WTC11 (cell line): ENCODE results near the gene MUC6. TPM values are rescaled to one million over a fixed set of nuclear protein-coding genes. Genes with fewer than 3 reads are reported as not detected.

Source experiments
- ATAC-seq: fragments of 200-7000 bp; cut with Tn5 transposase; 2 replicates; pipeline ENCODE4 v1.10.0; 2021; ENCODE audit warnings: mild to moderate bottlenecking, moderate library complexity
- CTCF ChIA-PET: fragments of 300-600 bp; sonication (Branson Sonifier 250); formaldehyde crosslinking; loops from one replicate; lab custom pipeline; 2021; ENCODE audit warnings: antibody characterized with exemption; lab: Charles Lee
- POLR2A ChIA-PET: fragments of 350-600 bp; sonication (Branson Sonifier 250); formaldehyde crosslinking; loops from one replicate; lab custom pipeline; 2021; ENCODE audit warnings: antibody characterized with exemption; lab: Charles Lee
- DNase-seq: peaks from one replicate; pipeline ENCODE4 v3.0.0; 2021; ENCODE audit warnings: low spot score
- H3K27ac Mint-ChIP-seq: 2 replicates; pipeline ENCODE4 v1.8.0; 2021; ENCODE audit warnings: mixed read lengths
- H3K27me3 Mint-ChIP-seq: 2 replicates; pipeline ENCODE4 v1.8.0; 2021; ENCODE audit warnings: low read depth, mild to moderate bottlenecking, moderate library complexity, mixed read lengths
- H3K36me3 Mint-ChIP-seq: 2 replicates; pipeline ENCODE4 v1.8.0; 2021; ENCODE audit warnings: mixed read lengths
- H3K4me1 Mint-ChIP-seq: 2 replicates; pipeline ENCODE4 v1.8.0; 2022; ENCODE audit warnings: mixed read lengths
- H3K4me3 Mint-ChIP-seq: 2 replicates; pipeline ENCODE4 v1.8.0; 2021; ENCODE audit warnings: mild to moderate bottlenecking, moderate library complexity, mixed read lengths
- H3K9me3 Mint-ChIP-seq: 2 replicates; pipeline ENCODE4 v1.8.0; 2021; ENCODE audit warnings: mixed read lengths
- ATF3 ChIP-seq: sonication (generic); formaldehyde crosslinking; conservative IDR thresholded peaks from 2 replicates; pipeline ENCODE4 v1.8.1; 2022; ENCODE audit warnings: mild to moderate bottlenecking, missing genetic modification reagents
- ATF6 ChIP-seq: sonication (generic); formaldehyde crosslinking; IDR thresholded peaks from 2 replicates; pipeline ENCODE4 v1.8.1; 2023; ENCODE audit warnings: mild to moderate bottlenecking, missing genetic modification reagents
- CDX4 ChIP-seq: fragments of 250-450 bp; sonication (Bioruptor Pico); IDR thresholded peaks from 2 replicates; pipeline ENCODE4 v1.9.0; 2021; ENCODE audit warnings: moderate library complexity, mild to moderate bottlenecking, inconsistent platforms, borderline replicate concordance
- JUN ChIP-seq: sonication (generic); formaldehyde crosslinking; IDR thresholded peaks from 2 replicates; pipeline ENCODE4 v1.8.0; 2023; ENCODE audit warnings: mild to moderate bottlenecking, missing genetic modification reagents
- MLX ChIP-seq: sonication (generic); formaldehyde crosslinking; IDR thresholded peaks from 2 replicates; pipeline ENCODE4 v1.8.1; 2023; ENCODE audit warnings: mild to moderate bottlenecking, missing genetic modification reagents, moderate library complexity
- MXD4 ChIP-seq: fragments of 250-450 bp; sonication (Bioruptor Pico); IDR thresholded peaks from 2 replicates; pipeline ENCODE4 v1.8.0; 2021; ENCODE audit warnings: mild to moderate bottlenecking, moderate library complexity, borderline replicate concordance
- NR1H2 ChIP-seq: sonication (generic); formaldehyde crosslinking; IDR thresholded peaks from 2 replicates; pipeline ENCODE4 v1.9.0; 2021; ENCODE audit warnings: mild to moderate bottlenecking, moderate library complexity, missing genetic modification reagents
- NR2C2 ChIP-seq: sonication (generic); formaldehyde crosslinking; IDR thresholded peaks from 2 replicates; pipeline ENCODE4 v1.8.0; 2022; ENCODE audit warnings: mild to moderate bottlenecking, missing genetic modification reagents
- NR3C1 ChIP-seq: sonication (generic); formaldehyde crosslinking; conservative IDR thresholded peaks from 2 replicates; pipeline ENCODE4 v1.8.1; 2023; ENCODE audit warnings: low read depth, mild to moderate bottlenecking, missing genetic modification reagents
- OVOL2 ChIP-seq: fragments of 250-450 bp; sonication (Bioruptor Pico); IDR thresholded peaks from 2 replicates; pipeline ENCODE4 v1.9.0; 2021; ENCODE audit warnings: mild to moderate bottlenecking, borderline replicate concordance
- PRDM15 ChIP-seq: sonication (generic); formaldehyde crosslinking; IDR thresholded peaks from 2 replicates; pipeline ENCODE4 v1.8.0; 2022; ENCODE audit warnings: missing genetic modification reagents
- RORB ChIP-seq: fragments of 250-450 bp; sonication (Bioruptor Pico); IDR thresholded peaks from 2 replicates; pipeline ENCODE4 v1.9.0; 2021; ENCODE audit warnings: mild to moderate bottlenecking
- STAT6 ChIP-seq: sonication (generic); formaldehyde crosslinking; conservative IDR thresholded peaks from 2 replicates; pipeline ENCODE4 v1.8.1; 2023; ENCODE audit warnings: mild to moderate bottlenecking, low read depth, missing genetic modification reagents, moderate library complexity
- TEAD1 ChIP-seq: sonication (generic); formaldehyde crosslinking; IDR thresholded peaks from 2 replicates; pipeline ENCODE4 v1.8.0; 2022; ENCODE audit warnings: mild to moderate bottlenecking, missing genetic modification reagents
- ZMAT4 ChIP-seq: fragments of 250-450 bp; sonication (Bioruptor Pico); IDR thresholded peaks from 2 replicates; pipeline ENCODE4 v1.9.0; 2021; ENCODE audit warnings: mild to moderate bottlenecking
- ZNF121 ChIP-seq: sonication (generic); formaldehyde crosslinking; IDR thresholded peaks from 2 replicates; pipeline ENCODE4 v1.8.0; 2023; ENCODE audit warnings: missing genetic modification reagents
- ZNF138 ChIP-seq: sonication (generic); formaldehyde crosslinking; conservative IDR thresholded peaks from 2 replicates; pipeline ENCODE4 v1.8.1; 2022; ENCODE audit warnings: mild to moderate bottlenecking, moderate library complexity, missing genetic modification reagents
- ZNF281 ChIP-seq: sonication (generic); formaldehyde crosslinking; IDR thresholded peaks from 2 replicates; pipeline ENCODE4 v1.8.0; 2023; ENCODE audit warnings: mild to moderate bottlenecking, missing genetic modification reagents
- ZNF416 ChIP-seq: fragments of 250-450 bp; sonication (Bioruptor Pico); IDR thresholded peaks from 2 replicates; pipeline ENCODE4 v1.9.0; 2021; ENCODE audit warnings: mild to moderate bottlenecking, inconsistent platforms
- total RNA-seq: library from RNA; stranded (reverse); gene quantifications from 3 replicates; pipeline ENCODE4 v1.2.3, GENCODE V29; 2021

Gene MUC6
- total RNA-seq, 1 experiment from 2014 or later = 0.13 TPM

GRCh38 chr11:1070594-1071462, 34.3 kb upstream of the MUC6 start:
- DNase-seq = peak; percentile 7
- ChIA-PET CTCF (no interaction called here), POLR2A (no interaction called here)
- no peak for ATAC-seq
- Mint-ChIP-seq H3K4me3 (no peak overlapping the region), H3K4me1 (no peaks in the 10 kb centered on the region), H3K9me3 (peaks cover 3% of the 10 kb centered on the region; the same call in 1 of the 2 replicates), H3K27ac (no peak overlapping the region), H3K27me3 (no peaks in the 10 kb centered on the region; the same call in 1 of the 2 replicates), H3K36me3 (no peaks in the 10 kb centered on the region)
- TF ChIP-seq MLX (CRISPR knock-in tag) (no peak), ZNF121 (CRISPR knock-in tag) (no peak), NR1H2 (no peak), ZNF416 (CRISPR knock-in tag) (no peak), CDX4 (CRISPR knock-in tag) (no peak), PRDM15 (CRISPR knock-in tag) (no peak), RORB (CRISPR knock-in tag) (no peak), MXD4 (CRISPR knock-in tag) (no peak), ZNF281 (no peak), ZMAT4 (CRISPR knock-in tag) (no peak)

- H3K9me3 Mint-ChIP-seq = peaks cover 3% of the 10 kb centered on the region; the same call in 1 of the 2 replicates
- H3K27me3 Mint-ChIP-seq = peaks cover 4% of the 10 kb centered on the region; the same call in 1 of the 2 replicates
- ChIA-PET CTCF (no interaction called here), POLR2A (no interaction called here)
- no peaks in the 10 kb centered on the region for H3K4me1 Mint-ChIP-seq
- no peak overlapping the region for H3K4me3 Mint-ChIP-seq
- no peak for ATAC-seq
- no peaks in the 10 kb centered on the region for H3K36me3 Mint-ChIP-seq
- H3K27ac Mint-ChIP-seq = no peak overlapping the region
- no peak for DNase-seq
- TF ChIP-seq NR3C1 (no peak), ATF3 (no peak), TEAD1 (CRISPR knock-in tag) (no peak), ZNF138 (CRISPR knock-in tag) (no peak), ZNF121 (CRISPR knock-in tag) (no peak), CDX4 (CRISPR knock-in tag) (no peak), JUN (CRISPR knock-in tag) (no peak), OVOL2 (CRISPR knock-in tag) (no peak), STAT6 (CRISPR knock-in tag) (no peak), NR2C2 (CRISPR knock-in tag) (no peak), ATF6 (CRISPR knock-in tag) (no peak)
Measured at GRCh38 chr11:1069740-1070139, 33.2 kb upstream of the MUC6 start.
